Kidney tubule cell (primary cell): Measurements from ENCODE around the gene SNX13.
A peak's percentile ranks its signal among the peaks of the same experiment; 100 is the strongest.

Experiments used
- DNase-seq: peaks from one replicate; pipeline ENCODE4 v3.0.0-alpha.2; 2018; ENCODE audit warnings: low spot score

SNX13 gene

GRCh38 chr7:17940302-17940883, at the start of gene SNX13:
Gene SNX13, minus strand, starts transcription at chr7:17940494. Its CDS starts 199 bp downstream, at chr7:17940295.
- DNase-seq = peak; percentile 94

GRCh38 chr7:17989546-17989945, 49.3 kb upstream of the SNX13 start:
- DNase-seq = peak; percentile 42

GRCh38 chr7:17988858-17989257, 48.6 kb upstream of the SNX13 start:
- no peak for DNase-seq

- no peak for DNase-seq
Measured at GRCh38 chr7:17988141-17988540, 47.8 kb upstream of the SNX13 start.

- DNase-seq = peak; percentile 69
Measured at GRCh38 chr7:17986851-17987250, 46.6 kb upstream of the SNX13 start.

GRCh38 chr7:17985473-17986239, 45.4 kb upstream of the SNX13 start:
- peak; percentile 78 for DNase-seq

- DNase-seq = no peak
Measured at GRCh38 chr7:17984288-17984687, 44.0 kb upstream of the SNX13 start.

- no peak for DNase-seq
Measured at GRCh38 chr7:17983221-17984062, 43.1 kb upstream of the SNX13 start.

- DNase-seq = no peak
Measured at GRCh38 chr7:17976952-17977351, 36.7 kb upstream of the SNX13 start.

GRCh38 chr7:17971411-17971810, 31.1 kb upstream of the SNX13 start:
- DNase-seq = no peak

- peak; percentile 13 for DNase-seq
Measured at GRCh38 chr7:17968791-17969715, 28.8 kb upstream of the SNX13 start.

- no peak for DNase-seq
Measured at GRCh38 chr7:17966706-17967105, 26.4 kb upstream of the SNX13 start.

GRCh38 chr7:17965603-17966002, 25.3 kb upstream of the SNX13 start:
- DNase-seq = peak; percentile 27

GRCh38 chr7:17963281-17963680, 23.0 kb upstream of the SNX13 start:
- no peak for DNase-seq

GRCh38 chr7:17962652-17963051, 22.4 kb upstream of the SNX13 start:
- no peak for DNase-seq

- no peak for DNase-seq
Measured at GRCh38 chr7:17957871-17958270, 17.6 kb upstream of the SNX13 start.

- DNase-seq = no peak
Measured at GRCh38 chr7:17952387-17952786, 12.1 kb upstream of the SNX13 start.

- DNase-seq = no peak
Measured at GRCh38 chr7:17951742-17952254, 11.5 kb upstream of the SNX13 start.

- DNase-seq = no peak
Measured at GRCh38 chr7:17948526-17949238, 8.4 kb upstream of the SNX13 start.

GRCh38 chr7:17947620-17948019, 7.3 kb upstream of the SNX13 start:
- no peak for DNase-seq

- no peak for DNase-seq
Measured at GRCh38 chr7:17946591-17946990, 6.3 kb upstream of the SNX13 start.
